AML-193 (cell line): ENCODE measurements around the gene NPPB.

Source experiments
- DNase-seq, 2 experiments: peaks; one replicate each; lab custom pipeline; 2025; lab: John Stamatoyannopoulos, UW

Gene NPPB

GRCh38 chr1:11857164-11857851 is 1.4 kb downstream of the NPPB start:
- no peak for DNase-seq

- DNase-seq: no peak
These were observed 2.0 kb downstream of the NPPB start for GRCh38 chr1:11856698-11857097.

GRCh38 chr1:11855430-11855829 is 3.3 kb downstream of the NPPB start:
- DNase-seq: no peak

GRCh38 chr1:11854519-11854918 is 4.2 kb downstream of the NPPB start:
- DNase-seq: no peak

GRCh38 chr1:11851180-11851579 is 7.6 kb downstream of the NPPB start:
- peak; percentile 96 to 97 for DNase-seq

- no peak for DNase-seq
These were observed 8.6 kb downstream of the NPPB start for GRCh38 chr1:11850156-11850555.

- DNase-seq: no peak
These were observed 10.4 kb downstream of the NPPB start for GRCh38 chr1:11848373-11848700.

GRCh38 chr1:11847667-11848372 is 10.9 kb downstream of the NPPB start, which contains the start of gene NPPA:
TSS of gene NPPA (minus strand) at chr1:11847783. CDS start at chr1:11847684, 99 bp downstream.
- no peak for DNase-seq

GRCh38 chr1:11845641-11846335 is 13.0 kb downstream of the NPPB start:
- peak in 1 of 2 experiments; percentile 4 for DNase-seq

- peak; percentile 18 to 34 for DNase-seq
These were observed 16.3 kb downstream of the NPPB start for GRCh38 chr1:11842154-11843041.

GRCh38 chr1:11841245-11842153 is 17.2 kb downstream of the NPPB start:
- no peak for DNase-seq

GRCh38 chr1:11839727-11840705 is 18.7 kb downstream of the NPPB start:
- no peak for DNase-seq

GRCh38 chr1:11838349-11839272 is 20.1 kb downstream of the NPPB start:
- peak; percentile 29 to 36 for DNase-seq

GRCh38 chr1:11837767-11838348 is 20.9 kb downstream of the NPPB start:
- no peak for DNase-seq

- DNase-seq: no peak
These were observed 21.6 kb downstream of the NPPB start for GRCh38 chr1:11836955-11837766.

- DNase-seq: no peak
These were observed 23.1 kb downstream of the NPPB start for GRCh38 chr1:11835441-11836225.

- no peak for DNase-seq
These were observed 24.8 kb downstream of the NPPB start for GRCh38 chr1:11833900-11834299.
